HG02973 (cell line): ENCODE results near the gene SPON1.

Source experiments
- ATAC-seq: cut with Tn5 transposase; IDR thresholded peaks from one replicate; pipeline ENCODE4 v1.9.1; 2021; ENCODE audit warnings: moderate library complexity; ENCODE audit not compliant: unreplicated experiment

SPON1 gene

GRCh38 chr11:14179116-14179820 lies 216.7 kb downstream of the SPON1 start:
- no peak for ATAC-seq

- ATAC-seq: no peak
Observed at GRCh38 chr11:14181121-14181520, 218.6 kb downstream of the SPON1 start.

- no peak for ATAC-seq
Observed at GRCh38 chr11:14182833-14183364, 220.4 kb downstream of the SPON1 start.

DNA sequence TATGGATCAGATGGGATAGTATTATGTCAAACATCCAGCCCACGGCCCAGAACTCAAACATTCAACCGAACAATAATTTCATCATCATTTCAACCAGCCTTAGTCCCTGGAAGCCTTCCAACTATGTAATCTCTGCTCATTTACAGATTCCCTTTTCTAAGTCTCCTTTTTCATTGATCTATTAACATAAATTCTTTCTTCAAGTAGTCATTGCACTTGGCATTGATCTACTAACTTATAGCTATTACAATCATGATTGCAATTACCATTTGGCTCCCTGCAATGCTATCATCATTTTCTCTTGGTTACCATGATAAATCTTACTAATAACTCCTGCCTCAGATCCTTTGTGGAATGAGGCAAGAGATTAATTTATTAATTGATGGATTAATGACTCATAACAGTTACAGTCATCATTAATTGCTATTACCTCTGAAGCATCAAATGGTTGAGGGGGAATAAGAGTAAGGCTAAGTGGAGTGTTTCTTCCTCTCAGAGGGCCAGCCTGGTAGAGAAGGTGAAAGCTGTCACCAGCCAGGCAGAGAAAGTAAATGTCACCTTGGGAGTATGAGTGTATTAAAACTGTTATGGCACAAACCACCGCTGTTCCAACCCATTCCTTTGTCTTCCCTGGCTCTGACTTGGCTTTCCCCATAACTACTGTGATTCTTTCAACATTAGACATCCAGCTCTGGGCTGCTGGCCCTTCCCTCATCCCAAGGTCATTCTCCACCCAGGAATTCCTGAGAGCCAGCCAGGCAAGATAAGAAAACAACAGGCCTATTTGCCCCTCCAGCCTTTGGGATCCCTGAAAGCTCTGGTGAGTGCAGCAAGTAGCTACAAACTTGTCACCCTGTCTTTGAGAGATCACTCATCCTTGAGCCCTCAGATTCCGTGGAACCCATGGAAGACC lies 221.8 kb downstream of the SPON1 start:
- ATAC-seq: no peak

DNA sequence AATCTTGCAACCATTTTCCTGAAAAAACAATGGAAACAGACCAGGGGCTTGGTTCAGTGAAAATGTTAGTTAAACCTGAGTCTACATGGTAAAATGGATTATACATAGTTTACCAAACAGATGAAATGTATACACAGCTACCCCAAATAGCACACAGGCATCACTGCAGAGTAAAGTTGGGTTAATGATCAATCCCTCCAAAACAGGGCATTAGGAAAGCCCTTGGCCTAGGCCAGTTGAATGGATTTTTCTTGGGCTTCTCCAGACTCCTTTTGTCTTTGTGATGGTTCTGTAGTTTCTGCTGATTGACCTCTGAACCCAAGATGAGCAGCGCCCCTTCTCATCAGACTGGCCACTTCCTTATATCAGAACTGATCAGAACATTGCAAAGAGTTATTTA lies 222.9 kb downstream of the SPON1 start:
- ATAC-seq: no peak

- no peak for ATAC-seq
Observed at GRCh38 chr11:14186046-14186775, 223.7 kb downstream of the SPON1 start.

GRCh38 chr11:14189874-14190273 lies 227.4 kb downstream of the SPON1 start:
- no peak for ATAC-seq

DNA sequence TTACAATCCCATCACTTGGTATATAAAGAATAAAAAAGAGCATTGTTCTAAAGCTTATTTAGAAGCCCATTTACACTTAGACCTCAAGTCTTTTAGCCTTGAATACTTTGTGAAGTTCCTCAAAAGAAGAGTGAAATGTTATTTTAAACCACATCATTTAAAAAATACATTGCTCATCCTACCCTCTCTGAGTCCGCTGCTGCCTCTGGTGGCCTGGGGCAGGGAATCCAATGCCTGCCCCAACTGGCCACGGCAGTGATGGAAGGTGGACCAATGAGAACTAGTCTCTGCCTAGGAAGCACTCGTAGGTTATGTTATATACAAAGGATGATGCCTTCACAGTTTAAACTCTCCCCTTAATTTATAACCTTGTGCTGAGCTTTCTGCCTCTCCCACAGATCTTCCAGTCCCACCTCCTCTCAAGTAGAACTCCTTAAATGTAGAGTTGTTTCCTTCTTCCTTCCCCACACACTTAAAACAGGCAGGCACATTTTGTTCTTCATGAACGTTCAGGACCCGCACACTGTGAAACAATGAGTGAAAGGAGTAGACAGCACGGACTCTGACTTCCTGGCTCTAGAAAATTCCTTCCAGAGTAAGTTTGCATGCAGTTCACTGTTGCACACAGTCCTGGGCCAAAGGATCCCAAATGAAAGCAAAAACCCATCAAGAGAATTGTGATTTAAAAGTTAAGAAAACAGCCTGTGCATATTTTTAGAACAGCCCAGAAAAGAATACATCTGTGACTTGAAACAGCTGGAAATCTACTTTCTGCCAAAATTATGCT lies 228.7 kb downstream of the SPON1 start:
- ATAC-seq: no peak

GRCh38 chr11:14193644-14194043 lies 231.1 kb downstream of the SPON1 start:
- ATAC-seq: no peak

GRCh38 chr11:14202251-14203196 lies 240.0 kb downstream of the SPON1 start:
- no peak for ATAC-seq

GRCh38 chr11:14203321-14203720 lies 240.8 kb downstream of the SPON1 start:
- no peak for ATAC-seq

- no peak for ATAC-seq
Observed at GRCh38 chr11:14212986-14213385, 250.5 kb downstream of the SPON1 start.

DNA sequence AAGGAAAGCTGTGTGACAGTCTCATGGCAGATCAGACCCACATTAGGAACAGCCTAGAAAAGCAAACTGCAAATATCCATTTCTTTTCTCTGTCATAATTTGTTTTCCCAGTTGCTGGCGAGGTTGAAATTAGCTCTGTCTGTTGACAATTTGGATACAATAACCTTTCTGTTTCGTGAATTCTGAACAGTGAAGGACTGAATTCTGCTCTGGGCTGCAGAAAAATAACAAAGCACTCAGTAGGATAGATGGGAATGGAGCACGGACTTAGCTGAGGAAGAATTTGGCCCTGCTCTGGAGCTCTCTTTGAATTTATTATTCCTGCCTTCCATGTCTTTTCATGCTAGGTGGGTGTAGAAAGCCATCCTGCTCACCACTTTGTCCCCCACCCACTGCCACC lies 256.2 kb downstream of the SPON1 start:
- ATAC-seq: no peak

DNA sequence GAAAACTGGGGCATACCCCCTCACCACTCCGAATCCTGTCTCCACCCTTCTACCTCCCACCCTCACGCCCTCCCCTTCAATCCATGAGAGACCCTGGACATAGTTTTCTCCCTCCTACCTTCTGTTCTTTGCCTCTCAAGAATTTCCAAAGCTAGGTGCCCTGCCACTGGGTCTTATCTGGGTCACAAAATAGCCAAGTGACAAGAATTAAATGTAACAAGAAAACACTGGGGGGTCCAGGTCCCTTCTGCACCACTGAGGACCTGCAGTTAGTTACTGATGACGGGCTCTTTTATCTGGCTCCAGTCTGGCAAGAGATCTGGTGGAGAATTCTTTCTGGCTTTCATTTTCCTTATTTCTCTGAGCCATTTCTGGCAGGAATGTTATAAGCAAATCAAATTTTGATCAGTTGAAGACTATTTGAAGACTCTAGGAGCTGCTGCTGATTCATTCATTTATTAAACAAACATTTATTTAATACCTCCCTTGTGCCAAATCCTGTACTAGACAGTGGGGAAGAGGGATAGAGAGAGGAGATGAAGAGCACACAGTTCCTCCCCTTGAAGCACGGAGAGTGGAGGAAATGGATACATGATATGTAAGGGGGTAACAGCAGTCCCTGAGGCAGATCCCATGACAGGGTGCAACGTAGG lies 261.2 kb downstream of the SPON1 start:
- no peak for ATAC-seq

GRCh38 chr11:14224395-14224794 lies 261.9 kb downstream of the SPON1 start:
- ATAC-seq: no peak

DNA sequence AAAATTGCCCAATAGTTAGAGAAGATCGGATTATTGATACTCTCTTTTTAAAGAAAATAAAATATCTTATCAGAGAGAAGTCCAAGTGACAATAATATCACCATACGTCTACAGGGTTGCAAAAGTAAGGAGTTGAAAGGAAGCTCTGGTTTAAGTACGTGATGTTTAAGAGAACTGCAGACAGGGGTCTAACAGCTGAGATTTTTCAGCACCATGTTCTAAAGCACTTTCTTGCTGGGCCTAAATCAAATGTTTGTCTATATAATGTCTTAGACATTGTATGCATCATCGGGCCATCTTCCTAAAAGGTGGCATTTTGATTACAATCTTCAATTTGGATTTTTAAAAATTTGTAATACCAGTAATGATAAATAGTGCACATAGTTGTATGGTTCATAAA lies 263.1 kb downstream of the SPON1 start:
- ATAC-seq: no peak

- no peak for ATAC-seq
Observed at GRCh38 chr11:14228356-14228755, 265.8 kb downstream of the SPON1 start.

- ATAC-seq: no peak
Observed at GRCh38 chr11:14229472-14229871, 266.9 kb downstream of the SPON1 start.

- ATAC-seq: no peak
Observed at GRCh38 chr11:14230407-14230806, 267.9 kb downstream of the SPON1 start.
